HG02973 (cell line): Measurements from ENCODE around the gene CLEC20A.

ENCODE experiments used
- ATAC-seq: cut with Tn5 transposase; IDR thresholded peaks from one replicate; pipeline ENCODE4 v1.9.1; 2021; ENCODE audit warnings: moderate library complexity; ENCODE audit not compliant: unreplicated experiment

Gene CLEC20A

DNA sequence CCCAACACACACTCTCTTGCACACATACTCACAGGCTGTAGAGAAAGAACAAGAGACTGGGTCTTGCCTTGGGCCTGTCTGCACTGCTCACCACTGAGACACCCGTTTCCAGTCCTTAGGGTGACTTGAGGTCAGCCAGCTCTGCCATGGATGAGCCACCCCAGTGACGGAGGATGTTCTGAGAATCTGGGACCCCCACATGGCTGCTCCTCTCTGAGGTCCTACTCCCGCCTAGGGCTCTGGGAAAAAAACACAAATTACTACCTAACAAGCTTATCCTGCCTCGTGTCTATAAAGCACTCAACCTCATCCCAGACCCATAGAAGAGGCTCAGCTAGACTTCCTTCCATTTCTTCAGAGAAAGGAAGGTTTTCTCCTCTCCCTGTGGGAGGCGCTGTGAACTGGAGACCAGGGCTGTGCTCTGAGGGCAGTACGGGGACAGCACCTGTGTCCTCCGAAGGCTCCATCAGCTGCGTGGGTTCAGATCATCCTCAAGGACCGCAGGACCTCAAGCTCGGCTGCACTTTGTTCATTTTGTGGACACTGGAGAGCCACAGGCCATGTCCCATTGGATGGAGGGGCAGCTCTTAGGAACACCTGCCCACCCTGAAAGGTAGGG, 4.3 kb upstream of the CLEC20A start:
- no peak for ATAC-seq

DNA sequence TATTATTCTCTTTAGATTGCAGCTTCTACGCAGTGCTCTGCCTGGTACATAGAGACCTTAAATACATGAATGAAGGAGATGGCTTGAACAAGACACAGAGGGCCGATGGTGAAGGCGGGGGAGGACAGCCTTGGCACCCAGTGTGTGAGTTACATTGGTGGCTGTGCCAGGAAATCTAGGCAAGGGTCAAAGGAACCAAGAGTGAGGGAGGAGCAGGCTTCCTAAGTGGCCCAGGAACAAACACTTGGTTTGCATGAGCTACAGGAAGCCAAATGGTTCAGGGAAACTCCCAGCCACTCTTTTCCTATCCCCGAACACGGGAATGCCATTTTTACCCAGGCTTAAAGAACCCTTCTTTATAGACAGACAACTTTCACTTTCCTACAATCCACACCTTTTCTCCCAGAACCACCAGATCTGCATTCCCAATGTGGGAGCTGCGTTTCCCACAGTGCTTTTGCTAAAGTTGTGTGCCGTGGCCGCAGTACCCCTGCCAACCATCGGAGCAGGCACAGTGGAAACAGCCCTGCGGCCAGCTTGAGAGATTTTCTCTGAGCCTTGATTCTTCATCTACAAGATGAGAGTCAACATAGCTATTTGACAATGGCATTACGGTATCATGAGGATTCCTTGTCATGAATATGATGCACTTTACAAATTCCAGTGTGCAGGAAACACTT, 3.5 kb upstream of the CLEC20A start:
- no peak for ATAC-seq

DNA sequence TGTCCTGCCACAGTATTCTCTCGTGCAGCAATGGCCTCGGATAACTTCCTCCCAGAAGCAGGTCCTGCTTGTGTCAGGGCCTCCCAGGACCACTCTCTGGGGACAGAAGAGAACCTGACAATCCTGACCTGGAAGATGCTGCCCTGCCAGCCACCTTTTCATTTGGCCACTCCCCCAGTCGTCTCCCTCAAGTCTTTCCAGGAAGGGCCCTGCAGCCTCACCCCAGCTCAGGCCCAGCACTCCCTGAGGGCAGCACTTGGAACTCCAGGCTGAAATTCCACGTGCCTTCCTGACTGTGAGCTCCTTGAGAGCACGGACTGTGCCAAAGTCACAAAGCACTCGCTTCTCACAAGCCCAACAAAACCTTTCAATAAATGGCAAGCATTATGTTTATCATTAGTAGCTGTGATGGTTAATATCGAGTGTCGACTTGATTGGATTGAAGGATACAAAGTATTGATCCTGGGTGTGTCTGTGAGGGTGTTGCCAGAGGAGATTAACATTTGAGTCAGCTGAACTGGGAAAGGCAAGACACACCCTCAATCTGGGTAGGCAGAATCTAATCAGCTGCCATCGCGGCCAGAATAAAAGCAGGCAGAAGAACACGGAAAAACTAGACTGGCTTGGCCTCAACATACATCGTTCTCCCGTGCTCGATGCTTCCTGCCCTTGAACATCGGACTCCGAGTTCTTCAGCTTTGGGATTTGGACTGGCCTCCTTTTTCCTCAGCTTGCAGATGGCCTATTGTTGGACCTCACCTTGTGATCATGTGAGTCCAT, 2.3 kb upstream of the CLEC20A start:
- ATAC-seq, result no peak

DNA sequence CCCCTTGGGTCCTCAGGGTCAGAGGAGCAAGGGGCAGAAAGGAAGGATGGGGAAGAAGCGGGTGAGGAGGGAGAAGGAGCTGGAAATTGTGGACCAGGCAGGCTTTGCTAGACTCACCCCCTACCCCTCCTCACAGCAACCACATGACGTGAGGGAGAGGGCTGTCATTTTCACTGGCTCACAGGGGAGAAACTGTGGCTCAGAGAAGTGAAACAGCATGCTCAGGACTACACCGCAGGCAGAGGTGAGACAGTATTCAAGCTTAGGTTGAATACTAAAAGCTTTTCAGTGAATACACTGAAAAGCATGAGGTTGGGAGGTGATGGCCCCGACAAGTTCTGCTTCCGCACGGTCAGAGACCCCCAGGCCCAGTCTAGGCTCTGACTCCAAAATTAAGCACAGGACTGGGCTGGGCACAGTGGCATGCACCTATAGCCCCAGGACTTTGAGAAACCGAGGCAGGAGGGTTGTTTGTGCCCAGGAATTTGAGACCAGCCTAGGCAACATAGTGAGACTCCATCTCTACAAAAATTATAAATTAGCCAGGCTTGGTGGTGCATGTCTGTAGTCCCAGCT, 1.2 kb upstream of the CLEC20A start:
- ATAC-seq, result no peak

DNA sequence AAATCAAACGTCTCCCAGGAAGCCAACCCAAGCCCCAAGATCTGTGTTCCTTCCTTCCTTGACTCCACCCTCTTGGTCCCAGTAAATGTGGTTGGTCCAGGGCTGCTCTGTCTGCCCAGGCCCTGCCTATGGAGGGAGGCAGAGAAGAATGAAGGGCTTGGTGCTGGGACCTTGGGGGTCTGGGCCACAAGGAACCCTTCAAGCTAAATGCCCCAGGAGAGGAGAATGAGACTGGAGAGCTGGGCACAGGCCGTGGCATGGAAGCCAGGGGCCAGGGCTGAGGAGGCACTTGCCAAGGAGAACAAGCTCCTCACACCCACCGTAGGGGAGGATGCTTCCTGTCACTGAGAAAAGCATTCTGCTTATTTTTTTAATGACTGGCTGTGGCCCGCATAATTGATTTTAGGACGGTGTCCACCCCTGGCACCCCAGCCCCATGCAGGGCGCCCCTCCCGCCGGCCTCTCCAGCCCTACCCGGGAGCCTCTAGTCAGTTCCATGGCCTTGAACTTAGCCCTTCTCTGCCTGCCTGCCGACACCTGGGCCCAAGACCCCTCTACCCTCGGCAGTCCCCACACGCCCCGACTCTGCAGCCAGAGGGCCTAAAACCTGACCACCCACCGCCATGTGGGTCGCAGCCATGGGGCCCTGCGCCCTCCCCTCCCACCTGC, 889 bp downstream of the CLEC20A start:
- no peak for ATAC-seq

DNA sequence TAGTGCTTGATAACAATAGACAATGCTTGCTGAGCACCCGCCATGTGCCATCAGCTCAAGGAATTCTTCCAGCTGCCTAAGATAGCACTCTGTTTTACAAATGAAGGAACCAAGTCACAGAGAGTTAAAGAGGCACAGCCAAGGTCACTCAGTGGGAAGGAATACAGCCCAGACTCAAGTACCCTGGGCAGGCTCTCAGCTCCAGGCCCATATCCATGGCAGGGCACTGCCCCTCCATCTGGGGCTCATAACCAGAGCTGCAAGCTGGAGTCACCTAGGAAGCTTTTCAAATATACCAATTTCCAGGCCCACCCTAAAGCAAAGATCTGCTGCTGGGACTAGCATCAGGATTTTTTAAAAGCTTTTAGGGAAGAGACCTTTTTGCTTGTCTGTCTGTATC, 1.6 kb downstream of the CLEC20A start:
- no peak for ATAC-seq

DNA sequence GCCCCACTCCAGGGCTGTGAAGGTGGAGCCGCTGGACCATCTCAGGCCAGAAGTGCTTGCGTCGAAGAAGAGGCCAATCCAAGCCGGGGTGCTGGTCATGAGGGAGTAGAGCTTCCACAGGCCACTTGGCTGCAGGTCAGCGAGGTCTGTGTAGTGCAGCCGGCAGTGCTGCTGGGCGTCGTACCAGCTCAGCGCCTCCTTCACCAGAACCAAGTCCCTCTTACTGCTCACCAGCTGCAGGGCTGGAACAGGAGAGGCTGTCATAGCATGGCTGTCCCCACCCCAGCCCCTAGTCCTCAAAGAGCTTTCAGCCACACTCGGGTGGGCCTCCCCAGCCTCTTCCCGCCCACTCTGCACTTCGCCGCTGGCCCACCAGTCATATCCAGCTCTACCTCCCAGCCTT, 2.2 kb downstream of the CLEC20A start:
- no peak for ATAC-seq

DNA sequence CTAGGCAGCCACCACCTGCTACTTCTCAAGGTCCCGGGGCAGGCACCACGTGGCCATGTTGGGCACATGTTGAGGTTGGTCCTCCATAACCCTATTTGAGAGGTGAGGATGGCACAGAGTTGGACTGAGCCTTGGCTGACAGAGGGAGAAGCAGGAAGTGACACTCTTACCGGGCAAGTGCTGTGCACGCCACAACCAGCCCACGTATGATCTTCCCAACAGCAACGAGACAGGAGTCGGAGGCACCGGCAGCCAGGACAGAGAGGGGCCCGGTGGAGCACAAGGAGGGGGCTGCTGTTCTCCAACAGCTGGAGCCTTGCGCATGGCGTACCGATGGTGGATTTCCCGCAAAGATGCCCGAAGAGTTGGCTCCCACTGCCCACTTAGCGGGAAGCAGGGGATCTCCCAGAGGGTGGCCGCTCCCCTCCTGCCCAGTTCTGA, 3.4 kb downstream of the CLEC20A start:
- no peak for ATAC-seq

DNA sequence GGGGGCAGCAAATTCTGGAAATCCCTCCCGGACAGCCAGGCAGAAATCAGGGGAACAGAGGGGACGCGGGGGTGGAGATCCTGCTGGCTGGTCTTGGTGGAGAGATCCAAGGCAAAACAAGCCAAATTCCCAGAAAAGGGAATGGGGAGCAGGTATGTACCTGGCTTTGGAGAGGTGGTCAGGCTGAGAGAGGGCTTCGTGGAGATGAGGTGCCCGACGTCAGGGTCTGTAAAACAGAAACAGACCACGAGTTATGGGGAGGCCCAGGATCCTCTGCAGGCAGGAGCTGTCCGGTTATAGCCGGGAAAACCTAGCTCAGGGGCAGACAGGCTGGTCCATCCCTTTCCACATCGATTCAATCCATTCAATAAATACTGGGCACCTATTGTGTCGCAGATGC, 4.4 kb downstream of the CLEC20A start:
- ATAC-seq, result no peak

DNA sequence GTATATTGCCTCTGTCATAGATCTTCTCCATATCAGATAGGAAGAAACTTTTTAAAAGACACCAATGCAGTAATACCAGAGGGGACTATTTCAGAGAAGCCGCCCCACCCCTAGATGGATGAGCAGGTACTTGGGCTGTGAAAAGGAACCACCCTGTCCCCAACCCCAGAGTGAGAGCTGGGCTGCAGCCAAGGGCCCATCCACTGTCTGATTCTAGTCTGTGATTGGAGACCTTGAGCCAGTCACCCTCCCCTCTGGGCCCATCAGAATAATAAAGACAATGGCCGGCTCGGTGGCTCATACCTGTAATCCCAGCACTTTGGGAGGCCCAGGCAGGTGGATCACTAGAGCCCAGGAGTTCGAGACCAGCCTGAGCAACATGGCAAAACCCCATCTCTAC, 5.0 kb downstream of the CLEC20A start:
- no peak for ATAC-seq

DNA sequence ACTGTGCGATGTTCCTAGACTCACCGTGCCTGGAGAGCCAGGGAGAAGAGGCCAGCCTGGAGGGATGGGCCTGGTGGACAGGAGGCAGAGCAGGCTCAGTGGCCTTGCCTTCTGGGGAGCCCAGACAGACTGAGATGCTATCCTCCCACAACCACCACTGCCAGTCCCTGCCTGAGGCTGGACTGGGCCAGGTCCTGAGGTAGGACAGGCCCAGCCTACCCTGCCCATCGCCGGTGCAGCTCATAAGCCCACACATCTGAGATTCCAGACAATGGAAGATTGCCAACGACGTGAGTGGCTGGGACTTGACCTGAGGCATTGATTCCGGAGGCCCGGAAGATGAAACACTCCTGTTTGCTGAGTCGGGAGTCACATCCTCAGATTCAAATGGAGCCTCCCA, 5.8 kb downstream of the CLEC20A start:
- ATAC-seq, result no peak

DNA sequence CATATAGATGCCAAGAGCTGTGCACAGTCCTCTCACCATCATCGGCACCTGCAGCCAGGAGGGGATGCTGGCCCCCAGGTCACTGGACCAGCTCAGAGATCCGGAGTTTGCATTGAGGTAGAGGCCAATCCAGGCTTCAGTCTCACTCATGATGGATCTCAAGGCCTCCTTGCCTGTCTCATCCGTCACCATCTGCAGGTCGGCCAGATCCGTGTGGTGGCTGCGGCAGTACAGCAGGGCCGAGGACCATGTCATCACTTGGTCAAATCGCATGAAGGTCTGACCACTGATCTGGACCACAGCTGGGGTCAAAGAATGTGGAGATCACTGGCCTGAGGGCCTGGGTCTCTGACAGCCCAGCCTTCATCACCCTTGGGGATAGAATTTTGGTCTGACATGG, 6.6 kb downstream of the CLEC20A start:
- no peak for ATAC-seq

DNA sequence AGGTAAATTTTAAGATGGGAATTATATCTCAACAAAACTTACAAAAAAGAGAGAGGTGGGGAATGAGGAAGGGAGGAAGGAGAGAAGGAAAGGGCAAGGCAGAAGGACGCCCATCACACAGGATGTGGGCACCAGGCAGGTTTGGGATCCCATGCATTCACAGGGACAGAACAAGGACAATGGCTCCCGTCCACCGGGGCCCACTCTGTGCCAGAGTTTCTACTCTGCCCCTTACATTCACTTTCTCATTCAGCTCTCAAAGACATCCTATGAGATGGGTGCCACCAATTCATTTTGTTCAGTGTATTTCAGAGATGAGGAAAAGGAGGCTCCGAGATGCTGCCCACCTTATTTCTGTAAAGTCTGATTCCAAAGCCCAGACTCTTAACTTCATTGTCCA, 7.4 kb downstream of the CLEC20A start:
- no peak for ATAC-seq

DNA sequence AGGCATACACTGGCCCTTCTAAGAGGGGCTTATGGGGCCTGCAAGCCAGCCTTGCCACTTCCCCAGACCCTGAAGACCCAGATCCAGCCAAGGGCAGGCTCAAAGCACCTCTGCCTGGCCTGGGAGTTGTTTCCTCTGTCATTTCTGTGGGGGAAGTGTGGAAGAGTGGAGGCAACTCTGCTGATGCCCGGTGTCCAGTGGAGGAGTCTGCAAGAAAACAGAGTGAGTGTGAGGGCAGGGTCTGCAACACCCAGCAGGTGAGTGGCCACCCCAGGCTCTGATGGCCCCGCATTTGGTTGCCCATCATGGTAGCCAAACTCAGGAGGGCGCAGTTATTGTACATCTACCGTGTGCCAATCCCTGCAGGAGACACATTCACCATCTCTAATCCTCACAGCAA, 8.4 kb downstream of the CLEC20A start:
- ATAC-seq, result no peak

DNA sequence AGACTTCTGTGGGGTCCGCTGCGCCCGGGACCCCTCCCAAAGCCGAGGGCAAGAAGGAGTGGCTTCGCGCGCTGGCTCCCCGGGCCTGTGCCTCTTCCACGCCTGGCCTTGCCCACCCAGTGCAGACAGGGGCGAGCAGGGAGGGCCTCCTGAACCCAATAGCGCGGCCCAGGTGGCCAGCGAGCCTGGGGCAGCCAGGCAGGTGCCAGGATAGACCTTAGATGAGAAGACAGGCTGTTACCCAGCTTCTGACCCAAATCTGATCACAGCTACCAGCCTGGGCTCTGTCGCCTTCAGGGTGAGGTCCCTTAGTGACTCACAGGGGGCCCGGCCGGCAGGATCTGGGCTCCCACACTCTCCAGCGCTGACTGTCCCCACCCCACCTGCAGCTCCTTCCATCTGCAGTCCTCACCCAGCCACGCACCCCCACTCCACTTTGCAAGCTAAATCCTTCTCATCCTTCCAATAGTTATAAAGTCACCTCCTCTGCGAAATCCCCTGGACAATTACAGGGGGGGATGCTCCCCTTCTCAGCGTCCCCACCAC, 9.6 kb downstream of the CLEC20A start:
- ATAC-seq, result no peak

DNA sequence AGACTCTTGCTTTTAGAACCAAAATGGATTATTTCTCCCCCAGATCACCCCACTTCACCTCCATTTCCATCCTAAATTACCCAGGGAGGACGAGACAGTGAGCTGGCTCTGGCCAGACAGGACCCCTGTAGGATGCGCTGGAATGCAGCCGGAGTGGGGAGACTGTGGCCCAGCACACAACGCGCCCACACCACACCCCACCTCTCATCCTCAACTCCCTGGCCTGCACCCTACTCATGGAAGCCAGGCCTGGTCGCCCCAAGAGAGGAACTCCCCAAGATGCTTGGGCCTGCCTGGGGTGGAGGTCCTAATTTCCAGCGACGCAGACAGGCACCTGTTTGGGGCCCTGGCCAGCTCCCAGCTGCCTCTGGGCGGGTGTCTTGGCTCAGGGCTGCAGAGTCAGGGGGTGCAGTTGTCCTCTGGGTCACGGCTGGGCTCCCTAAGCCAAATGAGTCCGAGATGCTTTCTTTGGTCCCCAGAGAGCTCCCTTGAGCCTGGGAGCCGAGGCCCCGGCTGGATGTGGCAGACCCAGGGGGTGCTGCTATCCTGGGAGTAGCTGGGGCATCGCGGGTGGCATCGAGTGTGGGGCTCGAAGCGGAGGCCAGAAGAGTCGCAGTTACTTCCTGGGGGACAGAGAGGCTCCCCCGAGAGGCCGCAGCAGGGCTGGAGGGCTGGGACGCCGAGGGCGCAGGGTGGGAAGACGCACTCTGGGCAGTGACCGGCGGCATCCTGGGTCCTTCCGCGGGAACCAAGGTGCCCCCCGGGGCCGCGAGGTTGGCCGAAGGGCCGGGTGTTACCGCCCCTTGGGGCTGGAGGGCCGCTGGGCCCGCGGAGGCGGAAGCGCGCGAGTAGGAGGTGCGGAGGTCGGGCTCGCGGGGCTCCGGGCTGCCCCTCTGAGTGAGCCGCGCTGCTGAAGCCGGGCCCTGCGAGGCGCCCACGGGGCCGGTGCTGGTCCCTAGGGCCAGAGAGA, 10.4 kb downstream of the CLEC20A start:
- ATAC-seq, result no peak

DNA sequence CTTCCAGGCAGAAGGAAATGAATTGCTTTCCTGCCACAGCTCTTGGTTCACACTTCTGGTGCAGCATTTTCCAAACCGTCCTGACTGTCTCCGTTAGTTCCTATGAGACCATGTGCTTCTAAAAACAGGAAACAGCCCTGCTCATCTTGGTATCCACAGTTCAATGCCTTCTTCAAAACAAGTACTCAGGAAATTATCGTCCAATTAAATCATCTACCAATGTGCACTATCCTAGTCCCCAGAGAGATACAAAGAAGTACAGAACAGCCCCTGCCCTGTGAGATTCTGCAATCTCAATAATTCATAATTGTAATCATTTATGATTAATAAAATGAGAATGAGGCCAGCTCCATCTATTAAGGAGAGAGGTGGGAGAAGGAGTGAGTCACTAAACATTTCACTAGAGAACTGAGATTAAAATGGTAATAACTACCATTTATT, 11.2 kb downstream of the CLEC20A start:
- no peak for ATAC-seq

DNA sequence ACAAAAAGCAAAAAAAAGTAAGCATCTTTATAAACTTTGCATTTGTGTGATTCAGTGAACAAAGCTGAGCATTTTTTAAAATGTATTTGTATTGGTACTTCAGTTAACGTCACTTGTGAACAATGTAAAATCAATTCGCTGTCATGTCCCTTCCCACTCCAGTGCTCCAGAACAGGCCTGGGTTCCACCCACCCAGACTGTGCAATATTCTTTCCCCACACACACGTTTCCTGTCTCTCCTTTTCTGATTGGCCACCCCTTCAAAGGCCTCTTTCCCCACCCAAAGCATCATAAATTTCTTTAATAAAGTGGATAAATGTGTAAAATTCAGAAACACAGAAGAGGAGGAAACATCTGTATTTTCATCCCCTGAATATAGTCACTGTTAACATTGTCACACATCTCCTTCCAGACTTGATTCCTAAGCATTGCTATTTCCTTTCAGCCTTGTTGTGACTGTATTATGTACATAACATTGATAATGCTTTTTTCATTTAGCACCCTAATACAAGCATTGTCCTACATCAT, 12.0 kb downstream of the CLEC20A start:
- ATAC-seq, result no peak

DNA sequence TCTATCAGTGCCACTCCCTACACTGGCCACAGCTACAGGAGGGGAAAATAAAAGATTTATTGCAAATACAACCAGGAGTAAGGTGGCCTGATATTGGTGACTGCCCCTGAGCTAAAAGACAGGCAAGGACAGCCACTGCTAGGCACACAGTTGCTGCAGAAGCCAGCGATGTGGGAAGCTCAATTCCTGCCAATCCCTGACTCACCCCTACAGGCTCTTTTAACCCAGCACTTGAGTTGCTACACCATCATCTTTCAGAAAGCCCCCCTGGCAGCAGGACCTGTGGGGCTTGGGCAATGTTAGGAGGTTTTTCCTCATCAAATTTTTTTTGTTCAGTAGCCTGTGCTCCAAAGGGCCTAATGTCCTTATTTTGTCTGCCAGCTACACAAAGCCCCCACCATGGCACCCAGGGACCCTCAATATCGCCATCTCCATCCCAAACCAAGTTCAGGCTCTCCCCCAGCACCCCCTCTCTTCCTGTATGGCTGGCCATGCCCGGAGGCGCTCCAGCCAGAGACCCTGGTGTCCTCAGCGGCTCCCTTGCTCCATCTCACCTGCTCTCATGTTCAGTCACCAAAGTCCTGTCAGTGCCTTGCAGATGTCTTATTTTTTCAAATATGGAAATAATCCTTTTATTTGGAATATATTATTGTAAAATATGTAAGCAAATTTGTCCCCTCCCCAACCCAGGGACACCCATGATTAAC, 13.4 kb downstream of the CLEC20A start:
- ATAC-seq, result no peak
